Lower leg skin (tissue), 4 donors: Measurements from ENCODE around the gene PPP2R2B. TPM values are rescaled to one million over a fixed set of nuclear protein-coding genes. Genes with fewer than 3 reads are reported as not detected.
"Not testable (repeated sequence)": the region's sequence is repeated elsewhere in the genome, so short reads cannot be mapped to it uniquely, and the experiment has no call there.

ENCODE experiments used
- DNase-seq, 2 donors: peaks; one replicate each; pipeline ENCODE4 v3.0.0-alpha.2; 2019; ENCODE audit warnings: low spot score in 2 of 2
- H3K4me3 ChIP-seq: fragments of 200-600 bp; sonication (generic); 2 replicates; pipeline ENCODE4 v1.5.1; 2017; ENCODE audit warnings: mild to moderate bottlenecking, low read depth; ENCODE audit not compliant: poor library complexity, severe bottlenecking
- CTCF ChIP-seq, 3 donors: fragments of 450-650 bp; IDR thresholded peaks; one replicate each; pipeline ENCODE4 v1.5.1; 2016; ENCODE audit warnings: antibody characterized with exemption in 3 of 3, mild to moderate bottlenecking in 3 of 3, moderate library complexity in 2 of 3
- POLR2A ChIP-seq, 2 donors: fragments of 450-650 bp; IDR thresholded peaks; one replicate each; pipeline ENCODE4 v1.6.1; 2016 to 2017; ENCODE audit warnings: antibody characterized with exemption in 2 of 2, mild to moderate bottlenecking in 1 of 2, moderate library complexity in 1 of 2
- WGBS, 2 donors: methylation state at CpG; one replicate each; pipeline ENCODE4 v1.1.5; 2018; 5-methylcytosine and 5-hydroxymethylcytosine counted together
- intact Hi-C: fragments of 100-400 bp; cut with DNase I; formaldehyde crosslinking; loops from one replicate; pipeline ENCODE4 v1.15.0; 2023; ENCODE audit warnings: low total_unique reads
- total RNA-seq, 4 donors: library from RNA; depleted of rRNA; stranded (reverse); fragments of >200 nt; gene quantifications; one replicate each; pipeline ENCODE4 v1.1.0, GENCODE V29; 2016

Gene PPP2R2B
- total RNA-seq, 4 donors from 2014 or later = 3.7 to 8.4 (median 4.5) TPM

GRCh38 chr5:146618434-146618833, 260.1 kb downstream of the PPP2R2B start:
- intact Hi-C loops = no loop called here
- H3K4me3 ChIP-seq = no peak overlapping the region
- DNase-seq = no peak
- TF ChIP-seq CTCF (IDR thresholded peaks at IDR 0.05) (no peak), POLR2A (IDR thresholded peaks at IDR 0.05) (no peak)
- 76 to 82% methylated on average over 6 of the region's 6 CpGs for WGBS, 2 donors

DNA sequence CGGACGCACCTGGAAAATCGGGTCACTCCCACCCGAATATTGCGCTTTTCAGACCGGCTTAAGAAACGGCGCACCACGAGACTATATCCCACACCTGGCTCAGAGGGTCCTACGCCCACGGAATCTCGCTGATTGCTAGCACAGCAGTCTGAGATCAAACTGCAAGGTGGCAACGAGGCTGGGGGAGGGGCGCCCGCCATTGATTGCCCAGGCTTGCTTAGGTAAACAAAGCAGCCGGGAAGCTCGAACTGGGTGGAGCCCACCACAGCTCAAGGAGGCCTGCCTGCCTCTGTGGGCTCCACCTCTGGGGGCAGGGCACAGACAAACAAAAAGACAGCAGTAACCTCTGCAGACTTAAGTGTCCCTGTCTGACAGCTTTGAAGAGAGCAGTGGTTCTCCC, 268.8 kb downstream of the PPP2R2B start:
- DNase-seq, intact Hi-C loops, H3K4me3 ChIP-seq: not testable (repeated sequence)
- no CpG with 5 or more reads among the region's 17 CpGs for WGBS, 2 donors

DNA sequence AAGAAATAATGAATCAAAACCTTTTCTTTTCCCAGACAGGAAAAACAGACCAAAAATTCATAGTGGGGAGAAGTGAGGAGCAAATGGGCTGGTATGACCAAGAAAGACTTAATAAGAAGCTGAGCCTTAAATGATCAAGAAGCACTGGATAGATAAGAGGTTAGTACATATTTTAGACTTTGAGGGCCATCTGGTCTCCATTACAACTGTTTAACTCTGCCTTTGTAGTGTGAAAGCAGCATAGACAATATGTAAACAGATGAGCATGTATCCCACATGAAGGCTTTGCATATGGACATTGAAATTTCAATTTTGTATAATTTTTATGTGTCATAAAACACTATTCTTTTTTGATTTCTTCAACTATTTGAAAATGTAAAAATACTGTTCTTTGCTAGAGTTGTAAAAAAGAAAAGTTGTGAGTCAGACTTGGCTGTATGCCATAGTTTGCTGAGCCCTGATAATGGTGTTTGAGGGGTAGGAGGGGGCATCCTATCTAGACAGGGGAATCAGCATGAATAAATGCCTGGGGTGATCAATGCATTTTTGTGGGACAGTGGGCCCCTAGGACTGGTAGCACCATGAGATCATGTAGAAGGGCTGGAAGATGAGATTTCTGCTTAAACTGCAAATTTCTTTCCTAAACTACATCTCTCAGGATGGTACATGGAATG, 270.8 kb downstream of the PPP2R2B start:
- intact Hi-C loops = no loop called here
- DNase-seq = no peak
- H3K4me3 ChIP-seq = no peak overlapping the region
- no peak for TF ChIP-seq CTCF (IDR thresholded peaks at IDR 0.05)
- no peak for TF ChIP-seq POLR2A (IDR thresholded peaks at IDR 0.05)

DNA sequence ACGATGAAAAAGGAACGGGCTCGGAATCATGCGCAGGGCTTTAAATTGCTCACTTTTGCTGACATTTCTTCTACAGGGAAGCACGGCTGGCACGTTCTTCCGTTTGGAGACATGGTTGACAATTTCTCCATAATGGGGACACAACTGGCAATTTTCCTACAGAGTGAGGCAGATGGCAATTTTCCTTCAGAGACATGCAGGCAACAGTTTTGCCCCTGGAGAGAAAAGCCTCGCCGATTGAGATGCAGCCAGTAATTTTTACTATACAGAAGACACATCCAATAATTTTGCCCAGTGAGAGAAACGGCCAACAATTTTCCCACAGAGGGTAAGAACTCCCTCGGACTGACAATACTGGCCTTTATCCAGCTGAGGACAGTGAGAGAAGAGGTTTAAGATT, 271.7 kb downstream of the PPP2R2B start:
- no peak for DNase-seq
- no peak for TF ChIP-seq POLR2A (IDR thresholded peaks at IDR 0.05)
- TF ChIP-seq CTCF (IDR thresholded peaks at IDR 0.05) = no peak
- WGBS, 2 donors = 83 to 93% methylated on average over 11 of the region's 11 CpGs
- no peak overlapping the region for H3K4me3 ChIP-seq
- intact Hi-C loops = no loop called here

GRCh38 chr5:146600376-146600775, 278.2 kb downstream of the PPP2R2B start:
- WGBS, 2 donors = 63 to 74% methylated on average over 5 of the region's 5 CpGs
- TF ChIP-seq CTCF (IDR thresholded peaks at IDR 0.05) = no peak
- no peak overlapping the region for H3K4me3 ChIP-seq
- no peak for DNase-seq
- intact Hi-C loops = no loop called here

DNA sequence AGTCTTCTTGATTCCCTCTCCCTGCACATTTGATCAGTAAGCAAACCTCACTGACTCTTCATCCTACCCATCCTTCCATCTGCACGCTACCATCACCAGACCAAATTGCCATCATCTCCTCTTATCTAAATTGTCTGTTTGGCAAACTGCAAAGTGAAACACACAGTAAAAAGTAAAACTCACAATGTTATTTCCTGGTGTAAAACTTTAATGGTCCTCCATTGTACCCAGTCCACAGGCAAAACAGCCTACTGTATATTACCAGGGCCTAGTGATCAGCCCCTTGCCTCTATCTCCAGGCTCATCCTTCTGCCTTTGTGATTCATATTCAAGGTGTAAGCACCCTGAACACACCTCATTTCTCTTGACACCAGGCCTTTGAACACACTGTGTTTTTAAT, 279.3 kb downstream of the PPP2R2B start:
- intact Hi-C loops = no loop called here
- DNase-seq = no peak
- 94 to 100% methylated on average over 1 of the region's 1 CpG for WGBS, 2 donors
- TF ChIP-seq CTCF (IDR thresholded peaks at IDR 0.05) = no peak
- no peak for TF ChIP-seq POLR2A (IDR thresholded peaks at IDR 0.05)
- no peak overlapping the region for H3K4me3 ChIP-seq
